ENCODE measurements around the gene SFT2D1.

DNA sequence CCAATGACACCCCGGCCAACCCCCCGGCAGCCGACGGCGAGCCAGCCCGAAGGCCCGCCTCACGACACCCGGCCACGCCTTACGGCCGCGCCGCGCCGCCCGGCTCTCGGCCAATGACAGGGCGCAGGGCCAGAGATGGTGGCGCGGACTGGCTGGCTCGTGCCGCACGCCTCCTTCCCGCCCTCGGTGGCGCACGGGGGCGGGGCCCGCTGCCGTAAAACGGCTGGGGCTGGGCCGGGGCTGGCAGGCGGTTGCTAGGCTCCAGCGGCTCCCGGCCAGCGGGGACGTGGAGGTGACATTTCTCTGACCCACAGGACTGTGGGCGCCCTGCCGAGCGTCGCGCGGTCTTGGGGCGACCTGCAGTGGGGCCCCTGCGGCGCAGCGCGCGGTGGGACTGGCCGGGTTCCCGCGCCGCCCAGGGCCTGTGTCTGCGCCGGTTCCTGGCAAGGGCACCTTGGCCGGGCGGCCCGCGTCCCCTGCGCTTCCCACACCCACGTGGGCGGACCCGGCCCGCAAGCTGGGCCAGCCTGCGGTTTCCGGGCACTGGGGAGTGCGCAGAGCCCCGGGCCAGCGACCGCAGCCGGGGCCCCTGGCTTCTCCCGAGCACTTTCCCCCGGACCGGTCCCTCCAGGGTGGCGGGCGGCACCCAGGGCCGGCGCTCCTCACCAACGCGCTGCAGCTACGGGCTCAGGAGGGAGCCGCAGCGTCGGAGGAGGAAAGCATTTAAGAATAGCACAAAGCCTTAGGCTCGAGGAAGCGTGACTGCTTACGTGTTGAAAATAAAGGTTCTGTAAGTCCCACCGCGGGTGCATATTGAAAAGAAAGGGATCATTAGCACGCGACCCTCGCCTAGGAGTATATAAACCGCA lies 40.8 kb upstream of the SFT2D1 start, which contains the start of gene MPC1:
- TF ChIP-seq, protein P1, sequence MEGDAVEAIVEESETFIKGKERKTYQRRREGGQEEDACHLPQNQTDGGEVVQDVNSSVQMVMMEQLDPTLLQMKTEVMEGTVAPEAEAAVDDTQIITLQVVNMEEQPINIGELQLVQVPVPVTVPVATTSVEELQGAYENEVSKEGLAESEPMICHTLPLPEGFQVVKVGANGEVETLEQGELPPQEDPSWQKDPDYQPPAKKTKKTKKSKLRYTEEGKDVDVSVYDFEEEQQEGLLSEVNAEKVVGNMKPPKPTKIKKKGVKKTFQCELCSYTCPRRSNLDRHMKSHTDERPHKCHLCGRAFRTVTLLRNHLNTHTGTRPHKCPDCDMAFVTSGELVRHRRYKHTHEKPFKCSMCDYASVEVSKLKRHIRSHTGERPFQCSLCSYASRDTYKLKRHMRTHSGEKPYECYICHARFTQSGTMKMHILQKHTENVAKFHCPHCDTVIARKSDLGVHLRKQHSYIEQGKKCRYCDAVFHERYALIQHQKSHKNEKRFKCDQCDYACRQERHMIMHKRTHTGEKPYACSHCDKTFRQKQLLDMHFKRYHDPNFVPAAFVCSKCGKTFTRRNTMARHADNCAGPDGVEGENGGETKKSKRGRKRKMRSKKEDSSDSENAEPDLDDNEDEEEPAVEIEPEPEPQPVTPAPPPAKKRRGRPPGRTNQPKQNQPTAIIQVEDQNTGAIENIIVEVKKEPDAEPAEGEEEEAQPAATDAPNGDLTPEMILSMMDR (IDR thresholded peaks at IDR 0.05), result no peak
- TF ChIP-seq POLR2A (IDR thresholded peaks at IDR 0.05) (peak; percentile 60 to 86), EP300 (IDR thresholded peaks at IDR 0.05) (no peak)
